Measurements from ENCODE around the gene HES3.

Gene HES3

DNA sequence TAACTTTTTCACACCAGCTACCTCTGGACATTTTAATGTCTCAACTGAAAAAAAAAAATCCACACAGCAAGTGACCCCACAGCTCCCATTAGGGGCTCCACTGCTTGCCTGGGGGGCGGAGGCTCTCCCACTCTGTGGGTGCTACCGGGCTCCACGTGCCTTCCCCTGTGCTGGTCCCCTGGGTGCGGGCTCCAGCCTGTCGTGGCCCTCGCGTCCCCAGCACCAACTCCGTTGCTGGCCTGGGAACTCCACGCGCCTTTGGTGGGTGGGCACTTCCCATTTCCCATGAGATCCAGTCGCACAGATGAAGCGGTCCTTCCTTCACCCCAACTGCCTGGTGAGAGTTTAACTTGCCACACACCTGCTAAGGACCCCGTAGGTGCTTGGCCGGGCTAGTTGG, 44.0 kb downstream of the HES3 start:
- Histone ChIP-seq H2AFZ (ENCODE audit: low read depth, low read length, severe bottlenecking) (no peak overlapping the region), H3F3A (ENCODE audit: insufficient read depth) (no peaks in the 10 kb centered on the region), H4K20me1 (ENCODE audit: low read depth, low read length) (no peaks in the 10 kb centered on the region), H3K4me3 (ENCODE audit: insufficient read depth, low read length, poor library complexity, severe bottlenecking) (no peak overlapping the region), H3K27ac (ENCODE audit: low read depth, low read length) (no peak overlapping the region), H3K9me3 (ENCODE audit: insufficient read depth, low read length) (no peaks in the 10 kb centered on the region), H3K9ac (ENCODE audit: low read length) (no peak overlapping the region), H3K27me3 (ENCODE audit: low read length) (no peaks in the 10 kb centered on the region), H3K9me2 (replicated peaks; ENCODE audit: insufficient read depth, low read length) (no peaks in the 10 kb centered on the region), H3K79me2 (ENCODE audit: insufficient read depth, low read length) (no peaks in the 10 kb centered on the region), H3K4me2 (ENCODE audit: low read depth, low read length, poor library complexity, severe bottlenecking) (no peak overlapping the region), H3K36me3 (ENCODE audit: low read length) (no peaks in the 10 kb centered on the region)
- TF ChIP-seq EZH2phosphoT487 (conservative IDR thresholded peaks at IDR 0.05; ENCODE audit: low read length) = no peak
- TF ChIP-seq, protein P1, sequence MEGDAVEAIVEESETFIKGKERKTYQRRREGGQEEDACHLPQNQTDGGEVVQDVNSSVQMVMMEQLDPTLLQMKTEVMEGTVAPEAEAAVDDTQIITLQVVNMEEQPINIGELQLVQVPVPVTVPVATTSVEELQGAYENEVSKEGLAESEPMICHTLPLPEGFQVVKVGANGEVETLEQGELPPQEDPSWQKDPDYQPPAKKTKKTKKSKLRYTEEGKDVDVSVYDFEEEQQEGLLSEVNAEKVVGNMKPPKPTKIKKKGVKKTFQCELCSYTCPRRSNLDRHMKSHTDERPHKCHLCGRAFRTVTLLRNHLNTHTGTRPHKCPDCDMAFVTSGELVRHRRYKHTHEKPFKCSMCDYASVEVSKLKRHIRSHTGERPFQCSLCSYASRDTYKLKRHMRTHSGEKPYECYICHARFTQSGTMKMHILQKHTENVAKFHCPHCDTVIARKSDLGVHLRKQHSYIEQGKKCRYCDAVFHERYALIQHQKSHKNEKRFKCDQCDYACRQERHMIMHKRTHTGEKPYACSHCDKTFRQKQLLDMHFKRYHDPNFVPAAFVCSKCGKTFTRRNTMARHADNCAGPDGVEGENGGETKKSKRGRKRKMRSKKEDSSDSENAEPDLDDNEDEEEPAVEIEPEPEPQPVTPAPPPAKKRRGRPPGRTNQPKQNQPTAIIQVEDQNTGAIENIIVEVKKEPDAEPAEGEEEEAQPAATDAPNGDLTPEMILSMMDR (IDR thresholded peaks at IDR 0.05; ENCODE audit: insufficient read depth, low read length, poor library complexity, severe bottlenecking) = no peak

GRCh38 chr1:6288665-6289064, 44.7 kb downstream of the HES3 start:
- Histone ChIP-seq H3F3A (ENCODE audit: insufficient read depth) (no peaks in the 10 kb centered on the region), H3K4me2 (ENCODE audit: low read depth, low read length, poor library complexity, severe bottlenecking) (no peak overlapping the region), H3K36me3 (ENCODE audit: low read length) (no peaks in the 10 kb centered on the region), H3K9ac (ENCODE audit: low read length) (no peak overlapping the region), H4K20me1 (ENCODE audit: low read depth, low read length) (no peaks in the 10 kb centered on the region), H3K79me2 (ENCODE audit: insufficient read depth, low read length) (no peaks in the 10 kb centered on the region), H3K27ac (ENCODE audit: low read depth, low read length) (no peak overlapping the region), H2AFZ (ENCODE audit: low read depth, low read length, severe bottlenecking) (no peak overlapping the region), H3K4me3 (ENCODE audit: insufficient read depth, low read length, poor library complexity, severe bottlenecking) (no peak overlapping the region), H3K9me3 (ENCODE audit: insufficient read depth, low read length) (no peaks in the 10 kb centered on the region), H3K9me2 (replicated peaks; ENCODE audit: insufficient read depth, low read length) (no peaks in the 10 kb centered on the region), H3K27me3 (ENCODE audit: low read length) (no peaks in the 10 kb centered on the region)
- TF ChIP-seq, protein P1 (IDR thresholded peaks at IDR 0.05; ENCODE audit: insufficient read depth, low read length, poor library complexity, severe bottlenecking) = no peak
- no peak for TF ChIP-seq EZH2phosphoT487 (conservative IDR thresholded peaks at IDR 0.05; ENCODE audit: low read length)

- no peak overlapping the region for H3K4me2 ChIP-seq (ENCODE audit: low read depth, low read length, poor library complexity, severe bottlenecking)
- H3K27ac ChIP-seq (ENCODE audit: low read depth, low read length) = no peak overlapping the region
- H2AFZ ChIP-seq (ENCODE audit: low read depth, low read length, severe bottlenecking) = no peak overlapping the region
- H3K4me3 ChIP-seq (ENCODE audit: insufficient read depth, low read length, poor library complexity, severe bottlenecking) = no peak overlapping the region
- H3K9me2 ChIP-seq (replicated peaks; ENCODE audit: insufficient read depth, low read length) = no peaks in the 10 kb centered on the region
- no peaks in the 10 kb centered on the region for H4K20me1 ChIP-seq (ENCODE audit: low read depth, low read length)
- TF ChIP-seq, protein P1 (IDR thresholded peaks at IDR 0.05; ENCODE audit: insufficient read depth, low read length, poor library complexity, severe bottlenecking) = no peak
- no peak for TF ChIP-seq EZH2phosphoT487 (conservative IDR thresholded peaks at IDR 0.05; ENCODE audit: low read length)
- H3K9me3 ChIP-seq (ENCODE audit: insufficient read depth, low read length) = no peaks in the 10 kb centered on the region
- no peak overlapping the region for H3K9ac ChIP-seq (ENCODE audit: low read length)
- no peaks in the 10 kb centered on the region for H3K79me2 ChIP-seq (ENCODE audit: insufficient read depth, low read length)
- H3K36me3 ChIP-seq (ENCODE audit: low read length) = no peaks in the 10 kb centered on the region
- H3F3A ChIP-seq (ENCODE audit: insufficient read depth) = no peaks in the 10 kb centered on the region
- H3K27me3 ChIP-seq (ENCODE audit: low read length) = no peaks in the 10 kb centered on the region
These were observed 48.1 kb downstream of the HES3 start for GRCh38 chr1:6292102-6292501.
